HG02870 (cell line): ENCODE data around the gene KANTR.
"Not testable (repeated sequence)": the region's sequence is repeated elsewhere in the genome, so short reads cannot be mapped to it uniquely, and the experiment has no call there.

Experiments
- ATAC-seq: cut with Tn5 transposase; IDR thresholded peaks from one replicate; pipeline ENCODE4 v1.9.1; 2021; ENCODE audit warnings: mild to moderate bottlenecking, moderate library complexity; ENCODE audit not compliant: unreplicated experiment

Gene KANTR

DNA sequence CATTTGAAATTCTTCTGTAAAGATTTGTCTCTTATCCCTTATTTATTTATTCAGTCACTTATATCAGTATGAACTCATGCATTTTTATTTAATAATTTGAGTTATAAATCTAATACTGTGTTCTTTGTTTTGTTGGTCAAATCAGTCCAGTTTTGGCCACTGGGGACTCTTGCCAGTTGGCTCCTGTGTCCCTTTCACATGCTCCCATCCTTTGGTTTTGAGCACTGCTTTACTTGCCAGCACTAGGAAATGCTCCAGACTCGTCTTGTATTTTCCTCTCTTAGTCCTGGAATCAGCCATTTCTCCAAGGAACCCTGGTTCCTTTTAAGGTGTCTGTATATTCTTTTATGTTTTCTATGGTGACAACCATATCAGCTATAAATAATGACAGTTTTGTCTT lies 28.1 kb downstream of the KANTR start:
- no peak for ATAC-seq

DNA sequence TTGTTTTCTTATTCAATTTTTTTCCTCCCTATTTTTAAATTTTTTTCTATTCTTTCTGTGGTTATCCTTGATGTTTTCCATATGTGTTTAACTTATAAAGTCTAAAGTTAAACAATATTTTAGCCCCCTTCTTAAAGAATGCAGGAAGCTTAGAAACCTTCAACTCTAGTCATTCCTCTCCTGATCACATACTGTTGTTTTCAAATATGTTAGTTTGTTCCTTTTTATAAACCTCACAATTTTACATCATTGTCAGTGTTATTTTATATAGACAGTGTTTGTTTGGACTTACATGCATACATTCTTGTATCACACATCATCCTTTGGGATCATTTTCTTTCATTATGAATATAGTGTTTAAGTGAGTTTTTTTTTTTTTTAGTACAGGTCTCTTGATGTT lies 31.6 kb downstream of the KANTR start:
- ATAC-seq: no peak

DNA sequence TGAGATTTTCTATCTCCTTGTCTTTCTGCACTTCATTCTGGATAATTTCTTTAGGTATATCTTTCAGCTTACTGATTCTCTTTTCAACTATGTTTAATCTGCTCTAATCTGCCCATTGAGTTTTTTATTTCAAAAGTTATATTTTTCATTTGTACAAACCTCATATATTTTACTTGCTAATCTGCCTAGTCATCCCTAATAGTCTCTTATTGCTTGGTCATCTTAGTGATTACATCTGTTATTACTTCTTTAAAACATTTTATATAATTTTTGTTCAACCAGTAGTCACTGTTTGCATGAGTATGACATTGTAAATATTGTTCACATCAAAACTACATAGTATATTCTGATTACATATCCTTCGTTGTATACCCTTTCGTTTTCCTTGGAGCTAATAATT lies 32.4 kb downstream of the KANTR start:
- ATAC-seq: no peak

DNA sequence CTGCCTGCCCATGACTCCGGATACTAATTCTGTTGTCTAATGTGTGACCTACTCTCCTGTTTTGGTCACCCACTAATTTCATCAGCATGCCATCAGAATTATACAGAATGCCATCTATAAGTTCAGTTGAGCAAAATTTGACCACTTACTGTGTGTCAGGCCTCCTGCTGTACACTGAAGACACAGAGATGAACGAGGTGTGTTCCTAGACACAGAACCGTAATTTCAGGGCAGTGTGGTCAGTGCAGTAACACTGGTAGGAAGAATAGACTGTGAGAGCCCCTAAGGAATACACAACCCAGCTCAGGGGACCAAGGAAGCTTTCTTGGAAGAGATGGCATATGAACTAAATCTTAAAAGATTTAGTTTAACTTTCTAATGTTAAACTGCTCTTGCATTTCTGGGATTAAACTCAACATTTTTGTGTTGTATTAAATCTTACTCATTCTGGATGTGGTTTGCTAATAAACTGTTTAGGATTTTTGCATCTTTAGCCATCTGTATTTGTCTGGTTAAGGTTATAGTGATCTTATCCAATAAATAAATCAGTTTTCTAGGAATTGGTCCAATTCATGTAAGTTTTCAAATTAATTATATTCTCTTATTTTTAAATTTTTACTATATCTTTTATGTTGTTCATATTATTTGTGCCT lies 34.3 kb downstream of the KANTR start:
- no peak for ATAC-seq

DNA sequence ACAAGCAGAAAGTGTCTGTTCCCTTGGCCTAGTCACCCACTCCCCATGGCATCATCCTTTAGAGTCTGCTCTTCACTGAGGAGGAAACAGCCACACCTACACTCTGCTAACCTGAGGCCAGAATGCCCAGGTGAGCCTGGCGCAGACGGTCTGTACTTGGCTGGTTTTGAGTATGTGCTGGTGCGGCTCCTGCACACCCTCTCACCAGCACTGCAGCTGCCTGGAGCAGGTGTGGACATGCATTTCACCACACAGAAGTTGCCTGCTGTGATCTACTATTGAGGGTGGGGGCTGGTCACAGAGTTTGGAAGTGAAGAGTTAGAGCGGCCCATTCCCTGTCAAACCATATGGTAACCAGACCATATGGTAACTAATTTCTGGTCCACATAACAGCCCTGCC lies 39.5 kb downstream of the KANTR start:
- no peak for ATAC-seq

DNA sequence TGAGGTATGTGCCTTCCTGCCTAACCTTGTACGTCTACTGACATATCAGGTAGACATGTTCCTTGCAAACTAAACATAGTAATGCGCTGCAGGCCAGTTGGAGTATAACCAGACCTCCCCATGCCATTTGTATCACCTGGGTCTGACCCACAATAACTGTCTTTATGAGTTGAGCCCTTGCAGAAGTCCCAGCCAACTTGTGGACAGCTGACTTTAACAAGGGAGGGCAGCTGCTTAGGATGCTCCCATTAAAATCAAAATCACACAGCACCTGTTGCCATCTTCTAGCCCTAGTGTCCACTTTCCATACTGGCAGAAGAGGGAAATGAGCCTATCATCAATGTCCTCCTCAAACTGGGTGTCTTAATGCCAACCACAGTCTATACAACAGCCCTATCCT lies 41.6 kb downstream of the KANTR start:
- ATAC-seq: no peak

DNA sequence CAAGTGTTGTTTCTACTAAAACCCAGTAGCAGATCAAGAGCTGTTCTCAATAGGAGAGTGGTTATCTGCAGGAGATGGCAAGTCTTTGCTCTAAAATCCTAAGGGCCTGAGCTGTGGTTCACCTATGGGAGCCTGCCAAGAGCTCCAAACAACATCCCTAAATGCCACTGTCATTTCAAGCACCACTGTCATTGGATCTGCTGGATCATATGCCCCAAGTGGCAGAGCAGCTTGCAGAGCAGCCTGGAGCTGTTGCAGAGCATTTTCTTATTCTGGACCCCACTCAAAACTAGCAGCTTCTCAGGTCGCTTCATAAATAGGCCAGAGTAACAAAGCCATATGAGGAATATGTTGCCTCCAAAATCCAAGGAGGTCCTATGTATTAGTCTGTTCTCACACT lies 59.6 kb downstream of the KANTR start:
- ATAC-seq: no peak

DNA sequence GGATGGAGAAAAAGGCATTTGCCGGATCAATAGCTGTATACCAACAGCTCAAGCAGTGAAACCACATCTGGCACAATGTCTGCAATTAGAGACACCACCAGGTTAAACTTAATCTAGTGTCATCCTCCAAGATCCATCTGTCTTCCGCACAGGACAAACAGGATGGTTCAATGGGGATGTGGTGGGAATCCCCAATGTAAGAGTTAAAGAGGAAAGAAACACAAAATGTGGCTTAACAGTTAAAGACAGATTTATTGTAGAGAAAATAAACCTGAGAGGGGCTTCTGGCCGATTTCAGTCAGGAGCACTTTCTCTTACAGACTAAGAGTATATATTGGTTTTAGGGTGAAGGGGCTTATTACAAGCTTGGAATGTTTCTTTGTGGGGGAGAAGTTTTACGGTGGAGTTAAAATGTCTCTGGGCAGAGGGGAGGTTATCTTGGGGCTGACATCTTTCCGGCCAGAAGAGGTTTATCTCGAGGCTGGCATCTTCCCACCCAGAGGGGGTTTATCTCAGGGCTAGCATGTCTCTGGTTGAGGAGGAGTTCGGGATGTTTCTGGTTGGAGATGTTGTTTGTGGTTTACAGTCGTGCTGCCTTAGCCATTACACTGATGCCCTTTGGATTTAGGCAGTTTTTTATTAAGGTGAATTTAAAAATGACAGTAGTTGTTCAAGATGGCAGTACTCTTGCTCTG lies 61.7 kb downstream of the KANTR start:
- no peak for ATAC-seq

DNA sequence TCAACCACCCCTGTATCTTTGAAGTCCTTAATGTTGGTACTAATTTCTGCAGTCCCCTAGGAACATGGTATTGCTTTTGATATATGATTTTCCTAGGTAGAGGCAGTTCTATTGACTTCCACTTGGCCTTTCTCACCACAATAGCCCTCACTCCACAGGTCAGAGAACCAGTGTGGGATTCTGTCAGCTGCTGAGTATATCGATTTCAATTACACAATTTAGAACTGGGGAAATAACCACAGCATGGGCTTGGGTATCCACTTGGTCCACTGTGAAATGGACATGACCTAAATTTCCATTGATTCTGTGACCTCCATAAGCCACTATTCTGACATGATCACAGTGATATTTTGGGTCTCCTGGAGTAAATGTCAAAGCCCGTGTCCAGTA lies 62.3 kb downstream of the KANTR start:
- no peak for ATAC-seq

DNA sequence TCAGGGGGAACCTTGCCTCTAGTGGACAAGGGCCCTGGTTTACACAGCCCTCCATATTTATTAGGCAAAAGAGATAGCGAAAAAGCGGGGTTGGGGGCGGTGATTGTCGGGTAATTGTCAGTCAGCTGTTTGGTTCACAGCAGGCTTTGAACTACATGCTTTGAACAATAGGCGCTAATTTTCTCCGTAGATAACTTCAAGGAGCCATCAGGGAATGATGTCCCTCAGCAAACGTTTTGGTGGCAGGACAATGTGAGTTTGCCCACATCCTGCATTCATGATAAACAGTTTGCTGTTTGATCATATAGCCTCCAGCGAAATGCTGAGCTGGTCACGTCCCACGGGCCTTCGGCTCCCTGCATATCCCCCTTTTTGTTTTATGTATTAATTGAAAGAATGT lies 65.2 kb downstream of the KANTR start:
- ATAC-seq: no peak

DNA sequence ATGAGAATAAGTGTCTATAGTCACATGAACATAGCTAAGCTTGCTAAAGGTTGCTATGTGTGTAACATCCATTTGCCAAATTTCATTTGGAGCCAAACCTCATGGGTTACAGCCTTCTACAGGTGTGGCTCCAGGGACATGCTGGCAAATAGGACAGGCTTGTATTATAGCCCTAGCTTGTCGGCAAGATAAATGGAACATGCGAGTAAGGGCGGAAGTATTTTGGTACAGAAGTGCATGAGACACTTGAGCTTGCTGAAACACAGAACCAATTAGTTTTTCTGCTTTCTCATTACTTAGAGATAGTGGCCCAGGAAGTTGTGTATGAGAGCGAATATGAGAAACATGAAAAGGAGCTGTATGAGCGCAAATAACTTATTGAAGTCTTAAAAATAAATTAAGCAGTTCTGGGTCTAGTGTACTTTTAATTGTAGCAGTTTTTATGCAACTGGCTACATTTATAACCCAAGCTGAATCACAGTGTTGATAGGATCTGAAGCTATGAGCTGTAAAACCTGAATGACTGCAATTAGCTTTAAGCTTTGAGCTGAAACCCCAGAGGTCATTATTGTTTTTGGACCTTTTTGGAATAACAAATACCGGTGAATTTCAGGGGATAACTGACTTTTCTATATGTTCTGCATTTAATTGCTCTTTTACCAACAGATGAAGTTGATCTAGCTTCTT lies 66.5 kb downstream of the KANTR start:
- ATAC-seq: no peak

DNA sequence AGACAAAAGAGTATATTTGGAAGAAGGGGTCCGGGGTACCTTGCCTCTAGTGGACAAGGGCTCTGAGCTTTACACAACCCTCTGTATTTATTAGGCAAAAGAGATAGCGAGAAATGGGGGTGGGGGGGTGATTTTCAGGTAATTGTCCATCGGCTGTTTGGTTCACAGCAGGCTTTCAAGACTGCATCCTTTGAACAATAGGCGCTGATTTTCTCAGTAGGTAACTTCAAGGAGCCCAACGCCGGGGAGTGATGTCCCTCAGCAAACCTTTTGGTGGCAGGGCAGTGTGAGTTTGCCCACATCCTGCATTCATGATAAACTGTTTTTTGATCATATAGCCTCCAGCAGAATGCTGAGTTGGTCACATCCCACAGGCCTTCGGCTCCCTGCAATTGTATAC lies 69.5 kb downstream of the KANTR start:
- no peak for ATAC-seq

DNA sequence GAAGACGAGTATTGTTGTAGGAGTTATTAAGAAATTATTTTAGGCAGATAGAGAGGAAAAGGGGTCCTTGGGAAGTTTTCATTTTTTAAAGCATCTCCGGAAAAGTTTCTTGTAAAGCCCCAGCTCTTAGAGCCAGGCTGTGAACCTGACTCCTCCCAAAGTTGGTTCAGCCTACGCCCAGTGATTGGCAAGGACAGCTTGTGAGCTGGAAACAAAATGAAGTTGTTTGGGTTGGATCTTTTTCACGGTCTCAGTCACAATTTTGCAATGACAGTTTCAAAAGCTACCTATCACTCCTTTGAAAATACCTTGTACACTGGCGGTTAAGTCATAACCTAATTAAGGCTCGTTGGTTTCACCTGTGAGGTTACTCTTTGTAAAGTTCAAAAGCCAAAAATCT lies 70.6 kb downstream of the KANTR start:
- not testable (repeated sequence) for ATAC-seq

DNA sequence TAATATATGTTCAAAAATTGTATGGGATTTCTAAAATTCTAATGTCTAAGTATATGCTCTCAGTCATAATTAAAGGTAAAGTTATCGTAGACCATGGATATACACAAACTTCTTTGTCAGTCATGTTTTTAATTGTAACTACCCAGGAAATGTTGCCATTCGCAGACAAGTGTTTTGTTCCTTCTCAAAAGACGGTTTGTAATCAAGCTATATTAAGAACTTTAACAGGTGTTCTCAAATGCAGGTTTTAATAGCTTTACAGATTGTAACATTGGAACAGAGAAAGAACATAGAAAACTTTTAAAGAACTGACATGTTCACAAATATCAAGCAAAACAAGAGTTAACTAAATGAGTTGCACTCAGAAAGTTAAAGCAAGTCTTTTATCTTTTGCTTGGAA lies 72.2 kb downstream of the KANTR start:
- ATAC-seq: no peak

DNA sequence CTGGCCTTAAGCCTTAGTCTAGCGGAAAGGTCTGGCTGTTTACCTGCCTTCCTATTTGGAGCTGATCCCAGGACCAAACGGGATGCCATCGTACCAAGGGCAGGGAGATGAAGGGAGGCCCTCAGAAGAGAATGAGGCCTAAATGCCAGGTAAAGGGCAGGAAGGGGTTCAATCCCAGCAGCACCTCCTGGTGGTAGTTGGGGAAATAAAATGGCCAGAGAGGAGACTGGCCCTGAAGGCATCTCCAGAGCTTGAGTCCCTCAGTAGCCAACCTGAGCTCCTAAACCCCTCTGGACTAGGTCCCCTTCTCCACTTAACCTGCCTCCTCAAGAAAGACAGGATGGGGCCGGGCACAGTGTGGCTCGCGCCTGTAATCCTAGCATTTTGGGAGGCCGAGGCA lies 77.4 kb downstream of the KANTR start:
- ATAC-seq: no peak
